ENCODE results near the gene RCBTB2.
"Not testable (repeated sequence)": the region's sequence is repeated elsewhere in the genome, so short reads cannot be mapped to it uniquely, and the experiment has no call there.

Gene RCBTB2

DNA sequence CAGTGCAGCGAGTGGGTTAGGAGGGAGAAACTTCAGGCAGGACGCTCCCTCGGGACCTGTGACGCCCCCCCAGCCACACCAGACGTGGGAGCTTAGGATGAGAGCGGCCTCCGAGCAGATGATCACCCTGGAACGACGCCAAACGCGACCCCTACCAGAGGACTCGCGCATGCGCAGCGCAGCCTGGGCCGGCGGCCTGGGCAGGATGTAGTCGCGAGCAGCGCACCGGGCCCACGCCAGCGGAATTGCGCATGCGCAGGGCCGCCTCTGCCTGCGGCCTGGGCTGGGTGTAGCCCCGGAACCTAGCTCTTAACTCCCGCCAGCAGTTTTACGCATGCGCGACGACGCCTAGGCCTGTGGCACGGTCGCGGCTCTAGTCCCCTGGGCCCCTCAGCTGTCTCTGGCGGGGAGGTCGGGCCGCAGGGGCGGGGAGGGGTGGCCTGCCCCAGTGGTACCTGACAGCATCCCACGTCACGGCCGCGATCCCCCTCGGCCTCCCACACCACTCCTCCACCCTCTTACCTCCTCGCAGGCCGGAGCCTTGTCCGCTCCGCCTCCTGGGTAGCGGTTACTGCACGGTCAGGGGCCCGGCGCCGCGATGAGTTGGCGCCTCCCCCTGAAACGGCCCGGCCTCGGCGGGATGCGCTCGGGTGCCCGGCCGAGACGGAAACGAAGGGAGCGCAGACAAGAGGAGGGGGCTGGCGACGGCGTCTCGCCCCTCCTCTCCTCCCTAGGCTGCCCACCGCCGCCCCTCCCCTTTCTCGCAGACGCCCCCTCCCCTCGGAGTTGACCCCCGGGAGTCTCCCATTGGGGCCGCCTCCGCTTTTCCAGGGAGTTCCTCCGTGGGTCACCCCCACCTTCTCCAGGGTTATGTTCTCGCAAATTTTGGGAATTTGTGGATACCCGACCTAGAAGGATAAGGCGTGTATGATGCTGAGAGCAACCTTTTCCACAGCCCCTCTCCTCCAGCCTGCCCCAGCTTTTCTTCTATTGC is at the start of gene RCBTB2:
Gene RCBTB2, minus strand, starts transcription at position 575 of the 994 bp plus-strand sequence. CDS start 11,141 bp downstream, outside the sequence.
- peak; percentile 99 to 100 (median 99) for DNase-seq

DNA sequence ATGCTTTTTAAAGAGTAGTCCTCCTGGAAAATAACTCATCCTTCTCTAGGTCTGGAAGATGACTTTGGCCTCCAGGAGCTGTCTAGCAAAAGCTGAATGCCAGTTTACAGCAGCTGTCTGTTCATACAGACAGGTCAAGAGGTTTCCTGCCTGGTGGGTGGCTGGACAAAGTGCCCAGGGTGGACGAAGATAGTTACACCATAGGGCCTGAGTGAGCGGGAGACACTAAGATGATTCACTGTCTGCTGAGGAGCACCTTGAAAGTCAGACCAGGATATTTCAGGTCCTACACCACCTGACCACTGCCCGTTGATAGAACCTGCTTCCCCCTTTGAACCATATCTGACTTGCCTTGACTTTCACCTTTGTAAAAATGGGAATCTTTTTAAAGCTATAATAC is 49.2 kb upstream of the RCBTB2 start:
- no peak for DNase-seq

DNA sequence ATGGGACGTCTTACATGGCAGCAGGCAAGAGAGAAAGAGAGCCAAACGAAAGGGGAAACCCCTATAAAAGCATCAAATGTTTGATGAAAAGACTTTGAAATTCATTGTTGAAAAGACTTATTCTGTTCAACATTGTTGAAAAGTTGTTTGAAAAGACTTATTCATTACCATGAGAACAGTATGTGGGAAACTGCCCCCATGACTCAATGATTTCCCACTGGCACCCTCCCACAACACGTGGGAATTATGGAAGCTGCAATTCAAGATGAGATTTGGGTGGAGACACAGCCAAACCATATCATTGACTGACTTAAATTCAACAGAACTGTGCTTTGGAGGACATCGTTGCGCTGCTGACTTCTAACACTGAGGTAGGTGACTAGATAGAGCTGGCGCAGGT is 48.0 kb upstream of the RCBTB2 start:
- DNase-seq: no peak

DNA sequence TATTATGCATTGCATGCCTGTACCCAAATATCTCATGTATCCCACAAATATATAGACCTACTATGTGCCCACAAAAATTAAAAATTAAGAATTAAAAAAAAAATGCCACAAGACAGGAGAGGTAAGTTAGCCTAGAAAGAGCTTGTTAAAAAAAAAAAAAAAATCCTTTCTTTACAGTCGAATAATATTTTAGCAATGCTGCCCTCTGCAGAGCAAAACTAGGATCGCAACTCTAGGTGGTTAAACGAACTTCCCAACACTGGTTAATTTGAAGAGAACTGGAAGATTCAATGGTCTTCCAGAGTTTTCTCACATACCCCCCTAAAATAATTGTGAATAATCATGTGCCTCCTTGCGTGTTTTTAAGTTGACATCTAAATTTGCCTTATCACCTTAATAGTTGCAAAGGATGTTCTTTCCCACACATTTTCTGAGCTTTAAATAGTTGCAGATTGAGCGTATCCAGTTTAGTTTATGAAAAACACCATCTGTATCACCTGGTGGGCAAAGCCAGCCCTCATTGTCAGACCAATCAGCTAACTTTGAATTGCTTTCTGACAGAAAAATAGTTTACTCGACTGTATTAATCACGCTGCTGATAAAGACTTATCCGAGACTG is 47.4 kb upstream of the RCBTB2 start:
- DNase-seq: peak; percentile 80 to 91 (median 86)

GRCh38 chr13:48579919-48580180 is 47.0 kb upstream of the RCBTB2 start:
- DNase-seq: not testable (repeated sequence)

DNA sequence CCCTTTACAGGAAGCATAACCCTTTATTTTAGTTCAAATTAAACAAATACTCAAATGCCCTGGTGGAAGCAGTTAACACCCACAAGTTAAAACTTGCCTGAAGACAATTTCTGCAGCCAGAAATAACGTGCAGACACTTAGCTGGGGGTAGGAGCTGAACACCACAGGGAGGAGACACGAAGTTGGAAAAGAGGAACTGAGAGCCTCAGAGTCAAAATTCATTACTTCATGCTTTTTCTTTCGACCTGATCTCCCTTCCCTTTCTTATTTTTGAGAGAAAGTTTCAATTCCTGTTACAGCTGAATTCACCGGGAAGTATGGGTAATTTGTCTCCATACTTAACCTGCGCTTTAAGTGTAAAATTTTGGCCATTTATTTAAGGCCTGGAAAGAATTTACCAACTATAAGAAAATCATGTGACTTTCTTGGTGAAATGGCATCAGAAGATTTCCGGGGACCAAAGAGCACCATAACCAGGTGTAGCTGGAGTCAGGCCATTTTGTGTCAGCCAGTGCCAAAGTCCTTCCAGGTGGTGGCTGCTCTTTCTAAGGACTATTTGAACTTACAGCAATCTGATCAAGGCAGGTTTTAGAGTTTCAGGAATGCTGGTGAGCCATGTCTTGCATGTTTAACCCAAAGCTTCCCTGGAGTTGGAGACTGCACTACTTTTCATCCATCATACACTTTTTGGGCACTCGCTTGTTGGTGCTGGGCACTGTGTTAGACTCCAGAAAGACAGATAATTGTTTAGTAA is 46.5 kb upstream of the RCBTB2 start:
- peak; percentile 72 to 92 (median 85) for DNase-seq

DNA sequence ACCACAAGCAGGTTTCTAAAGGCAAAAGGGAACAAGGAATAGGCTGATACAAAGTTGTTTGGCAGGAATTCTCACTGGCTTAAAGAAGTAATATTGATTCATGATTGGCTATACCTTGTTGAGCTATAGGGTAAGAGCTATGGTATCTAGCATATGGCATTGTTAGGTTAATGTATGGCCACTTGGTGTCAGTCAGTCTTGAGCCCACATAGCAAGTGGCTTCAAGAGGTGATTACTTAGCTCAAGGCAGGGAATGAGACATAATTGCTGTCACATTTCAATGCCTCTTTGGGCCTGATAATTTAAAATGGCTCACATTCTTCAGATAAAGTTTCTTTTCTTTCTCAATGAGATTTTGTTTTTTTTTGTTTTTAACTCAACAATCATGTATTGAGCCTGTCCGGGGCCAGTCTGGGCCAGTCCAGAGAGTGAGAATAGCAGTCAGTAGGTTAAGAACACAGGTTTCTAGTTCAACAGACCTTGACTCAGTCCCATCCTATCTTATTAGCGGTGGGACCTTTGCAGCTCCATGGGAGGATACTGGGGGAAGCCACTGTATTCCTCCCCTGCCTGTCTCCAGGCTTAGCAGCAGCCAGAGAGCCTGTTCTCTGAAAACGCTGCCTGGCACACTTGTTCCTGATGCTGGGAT is 45.8 kb upstream of the RCBTB2 start:
- peak in 1 of 3 donors; percentile 37 for DNase-seq

DNA sequence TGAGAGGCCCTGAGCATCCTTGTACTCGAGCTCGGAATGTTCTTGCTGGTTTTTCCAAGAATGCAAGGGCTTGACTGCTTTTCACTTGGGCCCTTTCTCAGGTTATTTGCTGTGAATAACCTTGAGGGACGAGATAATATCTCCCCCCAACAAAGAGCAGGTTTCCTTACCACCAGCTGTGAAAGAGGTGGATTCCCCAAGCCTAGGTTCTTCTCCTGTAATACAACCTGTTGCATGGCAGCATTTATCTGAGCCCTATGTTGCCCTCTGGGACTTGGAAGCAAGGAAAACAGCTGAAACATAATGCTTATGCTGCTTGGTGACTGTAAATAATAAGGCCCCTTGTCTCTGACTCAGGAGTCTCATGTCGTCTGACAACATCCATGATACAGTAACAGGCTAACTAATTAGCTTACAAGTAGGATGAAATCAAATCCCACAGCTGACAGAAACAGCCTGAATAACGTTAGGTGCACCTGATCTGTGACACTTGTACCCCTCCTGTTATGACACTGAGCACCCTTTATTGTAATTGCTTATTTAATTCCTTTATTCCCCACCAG is 43.6 kb upstream of the RCBTB2 start:
- peak in 2 of 3 donors; percentile 47 to 48 for DNase-seq

DNA sequence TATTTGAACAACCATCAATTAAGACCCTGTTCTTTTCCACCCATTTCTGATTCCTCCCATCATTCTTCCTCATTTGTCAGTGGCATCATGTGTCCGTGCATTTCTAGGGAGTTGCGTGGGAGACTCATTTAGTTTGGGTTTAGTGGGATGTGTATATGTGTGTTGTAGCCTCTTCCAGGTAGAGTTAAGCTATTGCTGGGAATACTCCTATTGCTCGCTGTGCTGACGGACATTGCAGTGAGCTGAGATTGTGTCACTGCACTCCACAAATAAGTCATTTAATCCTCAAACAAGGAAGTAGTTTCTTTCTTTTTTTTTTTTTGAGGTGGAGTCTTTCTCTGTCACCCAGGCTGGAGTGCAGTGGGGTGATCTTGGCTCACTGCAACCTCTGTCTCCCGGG is 42.2 kb upstream of the RCBTB2 start:
- peak; percentile 54 to 86 (median 75) for DNase-seq

- DNase-seq: peak in 2 of 3 donors; percentile 38 to 53
Observed at GRCh38 chr13:48574041-48574796, 41.3 kb upstream of the RCBTB2 start.

DNA sequence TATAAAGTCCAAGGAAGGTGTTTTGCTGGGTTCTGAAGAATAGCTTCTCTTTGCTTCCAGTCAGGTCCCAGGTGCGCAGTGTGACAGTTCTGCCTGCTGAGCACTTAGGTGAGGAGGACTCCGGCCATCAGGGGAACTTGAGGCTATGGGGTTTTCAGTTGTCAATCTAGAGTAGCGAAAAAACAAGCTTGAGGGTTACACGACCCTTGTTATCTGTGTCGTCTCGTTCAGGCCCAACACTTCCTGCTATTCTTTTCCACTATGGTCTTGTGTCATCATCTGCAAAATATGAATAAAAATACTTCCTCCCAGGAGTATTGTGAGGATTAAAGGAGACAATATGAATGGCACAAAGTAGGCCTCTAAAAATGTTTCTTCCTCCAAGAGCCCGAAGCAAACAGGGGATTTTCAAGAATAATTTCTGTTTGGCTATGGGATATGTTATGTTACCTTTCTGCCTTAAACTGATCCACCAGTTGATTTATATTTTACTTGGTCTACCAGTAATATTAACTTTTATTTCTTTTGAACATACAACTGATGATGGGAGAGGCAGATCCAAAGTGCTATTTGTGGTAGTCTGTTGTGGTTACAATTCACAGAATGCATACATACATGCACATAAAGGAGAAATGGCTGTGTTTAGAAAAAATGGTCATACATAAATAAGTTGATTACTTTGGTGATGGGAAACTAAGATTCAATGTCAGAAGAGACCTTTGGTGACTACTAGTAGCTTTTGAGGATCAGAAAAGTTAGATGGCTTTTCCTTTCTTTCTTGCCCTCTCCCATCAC is 40.5 kb upstream of the RCBTB2 start:
- peak in 2 of 3 donors; percentile 37 to 38 for DNase-seq

GRCh38 chr13:48571126-48571913 is 38.4 kb upstream of the RCBTB2 start:
- DNase-seq: peak in 2 of 3 donors; percentile 46 to 49

DNA sequence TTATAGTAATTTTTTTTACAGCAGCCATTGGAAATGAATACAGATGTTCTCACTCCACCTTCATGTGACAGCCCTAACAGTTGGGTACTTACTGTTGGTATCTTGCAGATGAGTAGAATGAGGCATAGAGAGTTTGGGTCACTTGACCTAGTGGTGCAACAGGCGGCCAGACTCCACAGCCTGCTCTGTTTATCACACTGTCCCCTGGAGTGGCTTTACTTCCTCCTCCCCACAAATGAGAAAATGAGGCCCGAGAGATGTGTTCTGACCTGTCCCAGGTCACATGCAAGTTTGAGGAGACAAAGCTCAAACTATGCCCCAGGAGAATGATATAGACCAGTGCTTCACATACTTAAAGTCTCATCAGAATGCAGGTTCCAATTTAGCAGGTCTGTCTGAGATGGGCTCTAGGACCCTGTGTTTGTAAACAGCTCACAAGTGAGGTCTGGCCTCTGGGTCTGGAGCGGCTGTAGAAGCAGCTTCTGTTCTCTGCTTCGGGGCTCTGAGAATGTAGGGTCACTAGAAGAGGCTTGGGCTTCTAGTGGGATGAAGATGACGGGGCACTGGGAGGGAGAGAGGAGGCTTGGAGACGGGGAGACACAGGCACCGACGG is 37.4 kb upstream of the RCBTB2 start:
- peak; percentile 62 to 70 (median 69) for DNase-seq

DNA sequence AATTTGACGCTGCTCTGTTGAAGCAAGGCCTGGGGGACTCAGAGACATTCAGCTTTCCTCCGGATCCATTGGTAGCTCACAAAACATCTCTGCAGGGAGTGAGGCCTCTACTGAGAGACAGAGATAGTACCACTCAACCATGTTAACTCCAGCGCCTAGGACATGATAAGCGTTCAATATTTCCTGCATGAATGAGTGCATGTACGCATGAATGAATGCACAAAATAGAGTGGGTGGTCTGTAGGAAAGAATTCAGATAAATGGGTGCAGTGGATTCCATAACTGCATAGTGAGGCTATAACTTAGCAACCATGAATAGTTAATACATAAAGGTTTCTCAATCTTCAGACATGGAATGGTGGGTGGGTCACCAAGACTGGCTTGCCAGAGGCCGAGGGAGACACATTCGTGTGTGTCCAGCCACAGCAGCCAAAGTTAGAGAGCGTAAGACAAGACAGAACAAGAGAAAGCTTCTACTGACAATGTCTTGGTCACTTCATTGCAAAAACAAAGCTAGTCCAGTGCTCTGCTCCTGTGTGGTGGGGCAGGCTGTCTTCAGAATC is 36.3 kb upstream of the RCBTB2 start:
- no peak for DNase-seq

DNA sequence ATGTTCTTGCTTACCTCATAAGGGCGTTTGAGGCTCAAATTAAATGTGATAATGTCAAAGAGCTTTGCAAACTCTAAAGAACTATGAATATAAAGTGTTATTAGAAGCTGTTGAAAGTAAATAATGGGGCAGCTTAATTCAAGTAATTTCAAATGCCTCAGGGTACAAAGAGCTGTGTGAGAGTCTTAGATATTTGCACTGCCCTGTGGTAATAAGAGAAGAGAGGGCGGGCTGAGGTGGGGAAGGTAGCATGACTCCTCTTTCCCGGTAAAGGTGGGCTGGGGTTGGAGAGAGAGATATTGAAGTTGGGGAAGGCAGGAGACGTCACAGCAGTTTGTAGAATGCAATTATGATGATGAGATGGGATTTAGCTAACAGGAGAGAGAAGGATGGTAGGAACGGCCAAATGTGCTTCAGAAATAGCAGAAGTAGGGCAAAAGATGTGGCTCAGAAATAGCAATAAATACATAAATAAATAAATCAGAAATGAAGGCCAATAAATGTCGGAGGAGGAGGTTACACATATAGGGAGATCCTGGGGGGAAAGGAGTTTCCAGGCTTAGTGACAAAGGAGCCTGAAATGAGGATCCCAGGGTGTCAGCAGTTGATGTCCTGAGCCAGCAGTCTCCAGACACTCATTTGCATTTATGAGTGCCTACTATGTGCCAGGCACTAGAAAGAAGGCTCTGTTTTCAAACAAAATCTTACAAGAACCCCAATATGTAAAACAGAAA is 35.7 kb upstream of the RCBTB2 start:
- DNase-seq: peak; percentile 47 to 54 (median 52)

GRCh38 chr13:48567515-48568369 is 34.9 kb upstream of the RCBTB2 start:
- DNase-seq: peak; percentile 66 to 96 (median 95)

DNA sequence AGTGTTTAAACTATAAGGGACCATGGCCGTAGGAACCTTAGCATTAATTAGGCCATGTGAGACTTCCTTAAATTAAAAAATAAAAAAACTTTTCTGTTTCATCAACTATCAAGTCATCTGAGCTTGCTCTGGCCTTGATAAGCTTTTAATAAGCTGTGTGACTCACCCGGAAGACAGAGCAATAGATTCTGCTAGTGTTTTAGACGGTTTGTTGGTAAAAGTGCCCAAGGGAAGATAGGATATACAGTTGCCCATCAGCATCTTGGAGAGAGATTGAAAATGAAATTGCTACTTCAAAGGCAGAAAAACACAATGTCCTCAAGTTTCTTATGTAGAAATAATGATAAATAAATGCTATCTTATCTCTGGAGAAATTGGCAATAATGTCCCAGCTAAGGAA is 31.2 kb upstream of the RCBTB2 start:
- DNase-seq: peak; percentile 44 to 58 (median 53)
